Right lobe of liver (tissue), 4 donors: ENCODE measurements around the gene DMRTC2.

ENCODE experiments used
- CTCF ChIP-seq, 4 donors: fragments of 200-600 bp in 3 of 4; fragments of 450-650 bp in 1 of 4; IDR thresholded peaks; one replicate each; pipeline versions ENCODE4 v1.5.1 to v1.8.0; 2016 to 2022; ENCODE audit warnings: antibody characterized with exemption in 4 of 4, mild to moderate bottlenecking in 2 of 4
- POLR2A ChIP-seq: fragments of 450-650 bp; IDR thresholded peaks from one replicate; pipeline ENCODE4 v1.6.1; 2017; ENCODE audit warnings: antibody characterized with exemption, mild to moderate bottlenecking
- donor health status: DM: no; HTN: no; CAD: no.
- donor health status: DM: no; HTN: no; CAD: no.
- donor health status: DM: no; HTN: yes; CAD: no.

GRCh38 chr19:41843371-41843770 is 1.5 kb upstream of the DMRTC2 start:
- TF ChIP-seq CTCF (IDR thresholded peaks at IDR 0.05): no peak
- no peak for TF ChIP-seq POLR2A
